Measurements from ENCODE around the gene EFL1. TPM values are rescaled to one million over a fixed set of nuclear protein-coding genes. Genes with fewer than 3 reads are reported as not detected.

EFL1 gene
- polyA plus RNA-seq, 2 of the 4 experiments (the other 2 are of a cell fraction): 21.2 to 42.3 TPM

- Histone ChIP-seq H3K4me2 (no peak overlapping the region), H3K4me3 (no peak overlapping the region), H3K27ac (no peak overlapping the region), H3K4me1 (no peaks in the 10 kb centered on the region), H3K9me3 (no peaks in the 10 kb centered on the region)
- POLR2A ChIA-PET: no interaction called here
- CTCF ChIA-PET: interaction anchor here (1.1 to 14.2 kb wide), 6 partner anchors 8 to 622 kb away, joined by 3 to 570 read pairs (median 12); no protein-coding TSS in a partner anchor
- WGBS (ENCODE audit: missing lambda C conversion rate): 65% methylated on average over 6 of the region's 6 CpGs
- ATAC-seq (peak; percentile 5 to 22; a peak in 3 of 6 replicates), DNase-seq (ENCODE audit: low read depth in 1 of 2, low spot score in 1 of 2) (no peak), FAIRE-seq (no peak)
- no peak for TF ChIP-seq FOSB (CRISPR knock-in tag; IDR thresholded peaks at IDR 0.05)
- TF ChIP-seq TFCP2L1 (CRISPR knock-in tag; IDR thresholded peaks at IDR 0.05): no peak
- peak; percentile 28; the same call in 1 of the 3 replicates for TF ChIP-seq CTCF (IDR thresholded peaks at IDR 0.05)
- TF ChIP-seq ZSCAN20 (CRISPR knock-in tag; IDR thresholded peaks at IDR 0.05): no peak
- no peak for TF ChIP-seq PBX3 (IDR thresholded peaks at IDR 0.05)
- peak; percentile 50 to 55 for TF ChIP-seq RAD21 (conservative IDR thresholded peaks at IDR 0.05 in 1 of 2, IDR thresholded peaks at IDR 0.05 in 1 of 2)
- TF ChIP-seq JUN (IDR thresholded peaks at IDR 0.05): no peak
- TF ChIP-seq POLR2A (IDR thresholded peaks at IDR 0.05; ENCODE audit: low read length): no peak
- TF ChIP-seq ZNF302 (CRISPR knock-in tag; IDR thresholded peaks at IDR 0.05): no peak
- TF ChIP-seq NR3C1 (IDR thresholded peaks at IDR 0.05): no peak
- no peak for TF ChIP-seq GATA3 (IDR thresholded peaks at IDR 0.05; ENCODE audit: borderline replicate concordance)
- TF ChIP-seq ATOH8 (CRISPR knock-in tag; IDR thresholded peaks at IDR 0.05; ENCODE audit: low read depth): no peak
- no peak for TF ChIP-seq HOXA7 (CRISPR knock-in tag; IDR thresholded peaks at IDR 0.05)
- TF ChIP-seq BHLHE40 (IDR thresholded peaks at IDR 0.05; ENCODE audit: low read depth, low read length): no peak
- TF ChIP-seq RFX5 (IDR thresholded peaks at IDR 0.05): no peak
- TF ChIP-seq SREBF2 (IDR thresholded peaks at IDR 0.05): no peak
- no peak for TF ChIP-seq MAZ (IDR thresholded peaks at IDR 0.05; ENCODE audit: borderline replicate concordance, low read depth, low read length)
- no peak for TF ChIP-seq KDM5A (IDR thresholded peaks at IDR 0.05)
- no peak for TF ChIP-seq FOXS1 (CRISPR knock-in tag; IDR thresholded peaks at IDR 0.05)
- TF ChIP-seq TP53 (CRISPR knock-in tag; IDR thresholded peaks at IDR 0.05): no peak
- TF ChIP-seq REST (IDR thresholded peaks at IDR 0.05): no peak
- TF ChIP-seq SMC3 (IDR thresholded peaks at IDR 0.05): peak; percentile 25; the same call in 1 of the 3 replicates
- TF ChIP-seq NFE2L2 (conservative IDR thresholded peaks at IDR 0.05; ENCODE audit: low read length): no peak
- no peak for TF ChIP-seq EP300 (IDR thresholded peaks at IDR 0.05)
These were observed 159.1 kb downstream of the EFL1 start for GRCh38 chr15:82103468-82103867.
